Vagina (tissue), 2 donors: ENCODE measurements around the gene GIPC3. TPM values are rescaled to one million over a fixed set of nuclear protein-coding genes. Genes with fewer than 3 reads are reported as not detected.

Experiments
- DNase-seq, 2 donors: peaks; one replicate each; pipeline ENCODE4 v3.0.0-alpha.2; 2017; ENCODE audit errors: extremely low spot score in 2 of 2
- H3K27ac ChIP-seq: fragments of 200-600 bp; sonication (generic); one replicate; pipeline ENCODE4 v1.5.1; 2019
- H3K27me3 ChIP-seq: fragments of 200-600 bp; sonication (generic); one replicate; pipeline ENCODE4 v1.5.1; 2019
- H3K36me3 ChIP-seq, 2 donors: fragments of 200-600 bp; sonication (generic); one replicate each; pipeline ENCODE4 v1.5.1; 2017 to 2019
- H3K4me1 ChIP-seq: fragments of 200-600 bp; sonication (generic); one replicate; pipeline ENCODE4 v1.5.1; 2019
- H3K4me3 ChIP-seq, 2 donors: fragments of 200-600 bp; sonication (generic); 1 replicate in 1 of 2; 2 replicates in 1 of 2; pipeline ENCODE4 v1.5.1; 2016 to 2019
- H3K9me3 ChIP-seq: fragments of 200-600 bp; sonication (generic); one replicate; pipeline ENCODE4 v1.5.1; 2019
- POLR2A ChIP-seq, 2 donors: fragments of 450-650 bp; IDR thresholded peaks; one replicate each; pipeline ENCODE4 v1.6.1; 2017; ENCODE audit warnings: antibody characterized with exemption in 2 of 2, mild to moderate bottlenecking in 2 of 2, moderate library complexity in 2 of 2
- POLR2AphosphoS5 ChIP-seq, 2 donors: sonication (generic); formaldehyde crosslinking; IDR thresholded peaks; one replicate each; pipeline ENCODE4 v1.9.0; 2017; ENCODE audit warnings: antibody characterized with exemption in 2 of 2, mild to moderate bottlenecking in 2 of 2, low read depth in 1 of 2; ENCODE audit not compliant: insufficient read depth in 1 of 2
- intact Hi-C: fragments of 100-400 bp; cut with DNase I; formaldehyde crosslinking; loops from one replicate; pipeline ENCODE4 v1.15.1; 2023
- total RNA-seq: library from RNA; depleted of rRNA; stranded (reverse); fragments of >200 nt; gene quantifications from one replicate; pipeline ENCODE4 v1.2.3, GENCODE V29; 2016
- TF ChIP-seq, protein P1 (sequence below), 3 experiments: fragments of 450-650 bp in 2 of 3; fragments of 200-600 bp in 1 of 3; sonication (generic) in 1 of 3; IDR thresholded peaks; one replicate each; pipeline ENCODE4 v1.5.1; 2017 to 2019; ENCODE audit warnings: antibody characterized with exemption in 3 of 3, mild to moderate bottlenecking in 2 of 3, moderate library complexity in 2 of 3

GIPC3 gene
- total RNA-seq, 1 donor from 2014 or later = 0.25 TPM

DNA sequence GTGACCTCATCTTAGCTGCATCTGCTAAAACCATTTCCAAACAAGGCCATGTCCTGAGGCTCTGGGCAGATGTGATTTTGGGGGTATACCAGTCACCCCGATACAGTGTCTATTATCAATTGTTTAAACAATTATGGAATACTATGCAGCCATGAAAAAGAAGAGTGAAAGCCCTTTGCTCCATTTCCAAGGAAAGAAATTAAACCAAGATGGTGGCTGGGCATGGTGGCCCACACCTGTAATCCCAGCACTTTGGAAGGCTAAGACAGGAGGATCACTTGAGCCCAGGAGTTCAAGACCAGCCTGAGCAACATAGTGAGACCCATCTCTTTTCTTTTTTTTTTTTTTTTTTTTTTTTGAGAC, 45.5 kb upstream of the GIPC3 start:
- peaks cover 11% of the 10 kb centered on the region for H3K4me1 ChIP-seq
- peaks cover 0 to 11% of the 10 kb centered on the region in 2 donors for H3K36me3 ChIP-seq
- H3K9me3 ChIP-seq = no peaks in the 10 kb centered on the region
- TF ChIP-seq POLR2AphosphoS5 (IDR thresholded peaks at IDR 0.05; ENCODE audit: insufficient read depth in 1 of 2, low read depth in 1 of 2) = no peak
- TF ChIP-seq POLR2A (IDR thresholded peaks at IDR 0.05) = no peak
- TF ChIP-seq, protein P1, sequence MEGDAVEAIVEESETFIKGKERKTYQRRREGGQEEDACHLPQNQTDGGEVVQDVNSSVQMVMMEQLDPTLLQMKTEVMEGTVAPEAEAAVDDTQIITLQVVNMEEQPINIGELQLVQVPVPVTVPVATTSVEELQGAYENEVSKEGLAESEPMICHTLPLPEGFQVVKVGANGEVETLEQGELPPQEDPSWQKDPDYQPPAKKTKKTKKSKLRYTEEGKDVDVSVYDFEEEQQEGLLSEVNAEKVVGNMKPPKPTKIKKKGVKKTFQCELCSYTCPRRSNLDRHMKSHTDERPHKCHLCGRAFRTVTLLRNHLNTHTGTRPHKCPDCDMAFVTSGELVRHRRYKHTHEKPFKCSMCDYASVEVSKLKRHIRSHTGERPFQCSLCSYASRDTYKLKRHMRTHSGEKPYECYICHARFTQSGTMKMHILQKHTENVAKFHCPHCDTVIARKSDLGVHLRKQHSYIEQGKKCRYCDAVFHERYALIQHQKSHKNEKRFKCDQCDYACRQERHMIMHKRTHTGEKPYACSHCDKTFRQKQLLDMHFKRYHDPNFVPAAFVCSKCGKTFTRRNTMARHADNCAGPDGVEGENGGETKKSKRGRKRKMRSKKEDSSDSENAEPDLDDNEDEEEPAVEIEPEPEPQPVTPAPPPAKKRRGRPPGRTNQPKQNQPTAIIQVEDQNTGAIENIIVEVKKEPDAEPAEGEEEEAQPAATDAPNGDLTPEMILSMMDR (IDR thresholded peaks at IDR 0.05) = no peak
- no peaks in the 10 kb centered on the region for H3K27me3 ChIP-seq
- intact Hi-C loops = loop anchor here (10.0 kb wide), 1 partner anchor 165 kb away; the partner anchor contains the start of genes PIP5K1C and TJP3
- no peak for DNase-seq
- H3K27ac ChIP-seq = no peak overlapping the region
- H3K4me3 ChIP-seq = no peak overlapping the region

DNA sequence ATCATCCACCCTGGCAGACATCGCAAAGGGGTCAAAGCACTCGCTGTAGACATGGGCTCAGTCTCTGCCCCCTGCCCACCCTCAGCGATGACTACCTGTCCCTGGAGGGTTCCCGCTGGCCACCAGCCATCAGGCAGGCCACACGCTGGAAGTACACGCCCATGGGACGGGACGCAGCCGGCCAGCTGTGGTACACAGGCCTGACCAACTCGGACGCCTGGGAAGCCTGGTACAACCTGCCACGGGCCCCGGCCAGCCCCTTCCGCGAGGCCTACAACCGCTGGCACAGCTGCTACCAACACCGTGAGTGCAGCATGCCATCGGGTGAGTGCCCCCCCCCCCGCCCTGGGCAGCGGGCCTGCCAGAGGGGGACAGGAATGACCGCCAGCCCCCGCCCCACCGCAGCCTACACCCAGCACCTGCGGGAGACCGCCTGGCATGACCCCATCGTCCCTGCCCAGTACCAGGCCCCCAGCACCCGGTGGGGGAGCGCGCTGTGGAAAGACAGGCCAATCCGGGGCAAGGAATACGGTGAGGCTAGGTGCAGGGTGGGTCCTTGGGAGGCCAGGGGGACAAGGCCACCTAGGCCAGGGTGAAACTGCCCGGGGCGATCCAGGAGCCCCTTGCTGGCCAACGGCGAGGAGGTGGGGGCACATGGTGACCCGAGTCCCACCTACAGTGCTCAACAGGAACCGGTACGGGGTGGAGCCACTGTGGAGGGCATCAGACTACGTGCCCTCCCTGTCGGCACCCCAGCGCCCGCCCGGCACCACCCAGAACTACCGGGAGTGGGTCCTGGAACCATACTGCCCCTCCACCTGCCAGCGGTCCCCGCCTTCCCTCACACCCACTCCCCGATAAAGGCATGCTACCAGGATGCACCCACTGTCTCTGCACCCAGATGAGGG, 41.9 kb upstream of the GIPC3 start:
- Histone ChIP-seq H3K4me3 (no peak overlapping the region), H3K36me3 (peaks cover 0 to 7% of the 10 kb centered on the region in 2 donors), H3K4me1 (no peaks in the 10 kb centered on the region), H3K27me3 (no peaks in the 10 kb centered on the region), H3K9me3 (no peaks in the 10 kb centered on the region), H3K27ac (no peak overlapping the region)
- intact Hi-C loops = loop anchor here (2.0 to 10.0 kb wide), 2 partner anchors 75 to 161 kb away; partner anchors contain the start of genes PIP5K1C and TJP3
- no peak for DNase-seq
- TF ChIP-seq POLR2A (IDR thresholded peaks at IDR 0.05) (no peak), POLR2AphosphoS5 (IDR thresholded peaks at IDR 0.05; ENCODE audit: insufficient read depth in 1 of 2, low read depth in 1 of 2) (no peak)
- TF ChIP-seq, protein P1 (IDR thresholded peaks at IDR 0.05) = no peak

DNA sequence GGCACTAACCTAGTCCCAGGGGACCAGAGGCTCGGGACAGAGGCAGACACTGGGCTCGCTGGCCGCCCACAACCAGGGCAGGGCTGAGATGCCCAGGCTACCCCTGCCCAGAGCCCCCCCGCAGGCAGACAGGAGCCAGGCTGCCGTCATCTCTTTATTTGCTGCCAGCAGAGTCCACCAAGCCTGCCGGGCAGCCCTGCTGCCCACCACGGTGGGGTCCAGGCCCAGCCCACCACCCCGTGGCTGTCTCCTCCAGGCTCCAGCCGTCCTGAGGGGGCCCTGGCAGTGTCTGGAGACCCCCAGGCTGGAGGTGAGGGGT, 41.3 kb upstream of the GIPC3 start:
- peaks cover 0 to 7% of the 10 kb centered on the region in 2 donors for H3K36me3 ChIP-seq
- no peak overlapping the region for H3K4me3 ChIP-seq
- intact Hi-C loops = loop anchor here (2.0 to 10.0 kb wide), 2 partner anchors 75 to 161 kb away; partner anchors contain the start of genes PIP5K1C and TJP3
- no peak overlapping the region for H3K27ac ChIP-seq
- no peaks in the 10 kb centered on the region for H3K9me3 ChIP-seq
- no peak for DNase-seq
- H3K27me3 ChIP-seq = no peaks in the 10 kb centered on the region
- no peaks in the 10 kb centered on the region for H3K4me1 ChIP-seq
- TF ChIP-seq POLR2AphosphoS5 (IDR thresholded peaks at IDR 0.05; ENCODE audit: insufficient read depth in 1 of 2, low read depth in 1 of 2) (no peak), POLR2A (IDR thresholded peaks at IDR 0.05) (no peak)
- TF ChIP-seq, protein P1 (IDR thresholded peaks at IDR 0.05) = no peak

DNA sequence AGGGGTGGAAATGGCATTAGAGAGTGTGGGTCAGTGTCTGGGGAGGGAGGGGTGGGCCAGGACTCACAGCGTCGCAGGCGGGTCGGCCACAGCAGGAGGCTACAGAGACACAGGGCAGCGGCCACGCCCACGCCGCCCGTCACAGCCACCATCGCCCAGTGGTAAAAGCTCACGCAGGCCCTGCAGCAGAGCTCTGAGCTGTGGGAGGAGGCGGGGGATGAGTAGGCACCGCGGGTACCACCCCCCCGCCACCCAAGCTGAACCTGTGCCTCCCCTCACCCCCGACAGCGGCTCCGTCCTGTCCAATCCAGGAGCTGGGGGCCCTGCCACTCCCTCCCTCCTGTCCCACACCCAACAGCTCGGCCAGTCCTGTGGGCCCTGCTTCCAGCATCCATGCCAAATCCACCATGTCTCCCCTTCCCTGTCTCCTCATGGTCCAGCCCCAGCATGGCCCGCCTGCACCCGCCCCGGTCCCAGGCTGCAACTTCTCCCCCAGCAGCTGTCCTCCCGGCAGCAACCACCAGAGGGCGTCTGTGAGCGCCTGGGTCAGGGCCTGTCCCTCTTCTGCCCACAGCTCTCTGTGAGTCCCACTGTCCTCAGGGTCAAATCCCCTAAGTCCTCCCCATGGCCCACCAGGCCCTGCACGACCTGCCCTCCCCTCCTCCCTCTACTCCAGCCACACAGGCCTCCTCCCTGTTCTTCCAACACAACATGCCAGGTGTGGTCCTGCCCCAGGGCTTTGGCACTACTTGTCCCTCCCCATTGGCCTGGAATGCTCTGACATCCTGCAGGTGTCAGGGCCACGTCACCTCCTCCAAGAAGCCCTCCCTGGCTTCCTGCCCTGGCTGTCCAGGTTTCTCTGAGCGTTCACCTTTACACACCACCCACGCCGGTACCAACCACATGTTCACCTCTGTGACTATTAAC, 40.3 kb upstream of the GIPC3 start:
- no peaks in the 10 kb centered on the region for H3K4me1 ChIP-seq
- no peak overlapping the region for H3K27ac ChIP-seq
- H3K36me3 ChIP-seq = peaks cover 0 to 7% of the 10 kb centered on the region in 2 donors
- no peaks in the 10 kb centered on the region for H3K9me3 ChIP-seq
- no peak for DNase-seq
- intact Hi-C loops = loop anchor here (2.0 to 10.0 kb wide), 2 partner anchors 74 to 160 kb away; partner anchors contain the start of genes PIP5K1C and TJP3
- TF ChIP-seq POLR2A (IDR thresholded peaks at IDR 0.05) (no peak), POLR2AphosphoS5 (IDR thresholded peaks at IDR 0.05; ENCODE audit: insufficient read depth in 1 of 2, low read depth in 1 of 2) (peak in 1 of 2 donors; percentile 22)
- TF ChIP-seq, protein P1 (IDR thresholded peaks at IDR 0.05) = peak; percentile 78 to 92 (median 81)
- H3K27me3 ChIP-seq = no peaks in the 10 kb centered on the region
- no peak overlapping the region for H3K4me3 ChIP-seq
